ENCODE results near the gene STRIP1. TPM values are rescaled to one million over a fixed set of nuclear protein-coding genes. Genes with fewer than 3 reads are reported as not detected.

Gene STRIP1
- total RNA-seq, result 17.4 and 19.5 TPM in 2 replicates

GRCh38 chr1:110034451-110035235 is at the start of gene STRIP1:
Gene STRIP1 (plus strand): TSS chr1:110034624. CDS start chr1:110034638, 14 bp downstream.

GRCh38 chr1:110070671-110071242 is 36.3 kb downstream of the STRIP1 start, which contains the start of gene ALX3:
Gene ALX3 (minus strand): TSS chr1:110070672. CDS start chr1:110070612, 60 bp downstream.

Other genes starting within 250 kb of the STRIP1 start
- gene CSF1, start 123.8 kb upstream of the STRIP1 start, total RNA-seq, result 20.5 and 22.4 TPM in 2 replicates
- gene AHCYL1, start 49.9 kb upstream of the STRIP1 start, total RNA-seq, result 25.4 and 26.8 TPM in 2 replicates
- not detected in 2 replicates for gene ALX3, start 36.0 kb downstream of the STRIP1 start, total RNA-seq
- gene UBL4B, start 77.8 kb downstream of the STRIP1 start, total RNA-seq, result not detected in 2 replicates
- 0.15 TPM in 1 of 2 replicates, not detected in the other for gene SLC6A17, start 115.9 kb downstream of the STRIP1 start, total RNA-seq
- 0.15 and 0.34 TPM in 2 replicates for gene KCNC4, start 175.7 kb downstream of the STRIP1 start, total RNA-seq